Progenitor cell of endocrine pancreas (in vitro differentiated cells): ENCODE data around the gene NDUFA13. TPM values are rescaled to one million over a fixed set of nuclear protein-coding genes. Genes with fewer than 3 reads are reported as not detected.

ENCODE experiments used
- DNase-seq: peaks from one replicate; pipeline ENCODE4 v3.0.0; 2021; ENCODE audit warnings: low spot score; ENCODE audit not compliant: unreplicated experiment
- H3K27ac Mint-ChIP-seq: 2 replicates; pipeline ENCODE4 v1.8.0; 2021; ENCODE audit warnings: mild to moderate bottlenecking, moderate library complexity, mixed read lengths
- H3K27me3 Mint-ChIP-seq: 2 replicates; pipeline ENCODE4 v1.8.0; 2021; ENCODE audit warnings: mixed read lengths
- H3K36me3 Mint-ChIP-seq: 2 replicates; pipeline ENCODE4 v1.8.0; 2022; ENCODE audit warnings: mixed read lengths; ENCODE audit not compliant: insufficient read depth
- H3K4me1 Mint-ChIP-seq: 2 replicates; pipeline ENCODE4 v1.8.0; 2021; ENCODE audit warnings: low read depth, mixed read lengths
- H3K4me3 Mint-ChIP-seq: 2 replicates; pipeline ENCODE4 v1.8.0; 2021; ENCODE audit warnings: low read depth, mild to moderate bottlenecking, moderate library complexity, mixed read lengths
- H3K9me3 Mint-ChIP-seq: 2 replicates; pipeline ENCODE4 v1.8.0; 2021; ENCODE audit warnings: low read depth, mixed read lengths
- CTCF ChIP-seq: fragments of 200-600 bp; sonication (generic); IDR thresholded peaks from one replicate; pipeline ENCODE4 v1.5.0; 2021; ENCODE audit warnings: antibody characterized with exemption, mild to moderate bottlenecking; ENCODE audit not compliant: unreplicated experiment
- total RNA-seq: library from RNA; stranded (reverse); gene quantifications from 2 replicates; pipeline ENCODE4 v1.2.1, GENCODE V29; 2021

Gene NDUFA13
- total RNA-seq, 1 donor from 2014 or later: 346 TPM

DNA sequence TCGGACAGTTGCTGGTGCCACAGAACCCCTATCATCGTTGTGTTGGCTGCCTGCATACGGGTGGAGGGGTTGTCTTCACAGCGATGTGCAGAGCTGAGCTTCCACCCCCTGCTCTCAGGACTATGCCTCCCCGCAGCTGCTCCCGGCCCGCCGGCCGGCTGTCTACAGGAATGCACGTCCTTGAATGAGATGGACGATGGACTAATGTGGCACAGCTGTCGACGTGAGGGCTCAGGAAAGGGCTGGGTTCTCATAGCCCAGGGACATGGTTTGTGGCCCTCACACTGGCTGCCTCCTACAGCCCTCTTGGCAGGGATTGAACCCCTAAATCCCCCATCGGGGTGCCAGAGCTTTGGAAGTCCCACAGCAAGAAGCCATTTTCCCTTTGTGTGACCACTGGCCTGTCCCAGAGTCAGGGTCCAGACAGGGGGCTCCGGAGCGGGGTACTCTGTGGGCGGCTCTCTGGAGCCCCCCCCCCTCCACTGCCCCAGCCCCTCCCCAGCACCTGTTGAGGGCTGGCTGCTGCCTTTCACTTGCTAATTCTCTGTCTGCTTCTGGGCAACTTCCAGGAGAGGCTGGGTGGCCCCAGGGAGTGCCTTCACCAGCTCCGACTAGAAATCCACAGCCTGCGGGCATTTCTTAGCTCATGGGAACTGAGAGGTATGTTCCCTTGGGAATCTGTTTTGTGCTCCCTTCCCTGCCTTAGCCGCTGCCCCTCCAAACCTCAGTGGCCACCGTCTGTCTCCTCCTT is 40.8 kb upstream of the NDUFA13 start:
- H3K4me3 Mint-ChIP-seq: no peak overlapping the region
- no peak for DNase-seq
- no peaks in the 10 kb centered on the region for H3K9me3 Mint-ChIP-seq
- TF ChIP-seq CTCF: no peak
- peaks cover 7% of the 10 kb centered on the region for H3K4me1 Mint-ChIP-seq
- no peaks in the 10 kb centered on the region for H3K27me3 Mint-ChIP-seq
- H3K27ac Mint-ChIP-seq: peak overlapping the region; percentile 49
- peaks cover 4% of the 10 kb centered on the region for H3K36me3 Mint-ChIP-seq

- Mint-ChIP-seq H3K27me3 (no peaks in the 10 kb centered on the region), H3K4me1 (peaks cover 7% of the 10 kb centered on the region), H3K4me3 (no peak overlapping the region), H3K36me3 (no peaks in the 10 kb centered on the region), H3K27ac (peak overlapping the region; percentile 49), H3K9me3 (no peaks in the 10 kb centered on the region)
- DNase-seq: no peak
- peak; percentile 47 for TF ChIP-seq CTCF
These were observed 39.9 kb upstream of the NDUFA13 start for GRCh38 chr19:19475849-19476828.

GRCh38 chr19:19477705-19478383 is 38.2 kb upstream of the NDUFA13 start:
- Mint-ChIP-seq H3K36me3 (no peaks in the 10 kb centered on the region), H3K4me3 (no peak overlapping the region), H3K9me3 (no peaks in the 10 kb centered on the region), H3K4me1 (peaks cover 7% of the 10 kb centered on the region), H3K27ac (peak overlapping the region; percentile 78), H3K27me3 (no peaks in the 10 kb centered on the region)
- no peak for TF ChIP-seq CTCF
- DNase-seq: no peak

GRCh38 chr19:19480688-19481087 is 35.3 kb upstream of the NDUFA13 start:
- H3K27me3 Mint-ChIP-seq: no peaks in the 10 kb centered on the region
- DNase-seq: no peak
- H3K4me3 Mint-ChIP-seq: no peak overlapping the region
- peaks cover 8% of the 10 kb centered on the region for H3K4me1 Mint-ChIP-seq
- TF ChIP-seq CTCF: no peak
- H3K27ac Mint-ChIP-seq: no peak overlapping the region
- H3K9me3 Mint-ChIP-seq: no peaks in the 10 kb centered on the region
- H3K36me3 Mint-ChIP-seq: peaks cover 3% of the 10 kb centered on the region
